IMR-90 (cell line): ENCODE measurements around the gene PGS1. TPM values are rescaled to one million over a fixed set of nuclear protein-coding genes. Genes with fewer than 3 reads are reported as not detected.

ENCODE experiments used
- ATAC-seq: fragments of 200-7000 bp; cut with Tn5 transposase; 2 replicates; pipeline ENCODE4 v1.9.1; 2020; ENCODE audit warnings: low read depth, mild to moderate bottlenecking, moderate library complexity
- BruUV-seq: library from RNA; stranded (reverse); fragments of 400-500 nt; replicated peaks from 2 replicates; lab custom pipeline; 2021; lab: Mats Ljungman, UMichigan
- CTCF ChIA-PET: fragments of 300-600 bp; formaldehyde crosslinking; extraction: SDS; loops from one replicate; lab custom pipeline; 2021; ENCODE audit warnings: antibody characterized with exemption; lab: Yijun Ruan, JAX
- POLR2A ChIA-PET: fragments of 300-600 bp; sonication (Branson Sonifier 250); formaldehyde crosslinking; loops from one replicate; lab custom pipeline; 2022; ENCODE audit warnings: antibody characterized with exemption; ENCODE audit not compliant: unreplicated experiment; lab: Charles Lee
- DNase-seq: peaks from one replicate; pipeline ENCODE4 v3.0.0; 2013
- H2AFZ ChIP-seq: replicated peaks from 2 replicates; pipeline ENCODE3; 2013; ENCODE audit warnings: low read length, mild to moderate bottlenecking; ENCODE audit not compliant: poor library complexity
- H2AK5ac ChIP-seq: 2 replicates; pipeline ENCODE4 v1.6.1; 2013; ENCODE audit warnings: low read depth, low read length, inconsistent platforms
- H2AK9ac ChIP-seq: replicated peaks from 2 replicates; pipeline ENCODE3; 2013; ENCODE audit warnings: mild to moderate bottlenecking, low read depth, low read length, moderate library complexity; ENCODE audit not compliant: poor library complexity
- H2BK120ac ChIP-seq: 2 replicates; pipeline ENCODE4 v1.6.1; 2013; ENCODE audit warnings: low read depth, low read length, inconsistent platforms
- H2BK15ac ChIP-seq: 3 replicates; pipeline ENCODE4 v1.6.1; 2013; ENCODE audit warnings: low read depth, low read length, inconsistent platforms
- H2BK20ac ChIP-seq: 2 replicates; pipeline ENCODE4 v1.6.1; 2013; ENCODE audit warnings: low read depth, mild to moderate bottlenecking, inconsistent platforms, low read length, moderate library complexity
- H2BK5ac ChIP-seq: 2 replicates; pipeline ENCODE4 v1.6.1; 2013; ENCODE audit warnings: mild to moderate bottlenecking, low read depth, low read length, inconsistent platforms; ENCODE audit not compliant: poor library complexity, severe bottlenecking
- H3K14ac ChIP-seq: replicated peaks from 2 replicates; pipeline ENCODE4 v1.6.1; 2013; ENCODE audit warnings: low read depth, low read length, inconsistent platforms
- H3K18ac ChIP-seq: 2 replicates; pipeline ENCODE4 v1.6.1; 2013; ENCODE audit warnings: low read depth, low read length, control low read depth
- H3K23ac ChIP-seq: 2 replicates; pipeline ENCODE4 v1.6.1; 2013; ENCODE audit warnings: low read depth, low read length, inconsistent platforms
- H3K27ac ChIP-seq: 2 replicates; pipeline ENCODE4 v1.5.1; 2013; ENCODE audit warnings: mild to moderate bottlenecking, control low read depth, low read length; ENCODE audit not compliant: insufficient read depth
- H3K27me3 ChIP-seq: 2 replicates; pipeline ENCODE4 v1.6.1; 2013; ENCODE audit warnings: low read length; ENCODE audit not compliant: control insufficient read depth, insufficient read depth
- H3K36me3 ChIP-seq: 2 replicates; pipeline ENCODE4 v1.6.1; 2013; ENCODE audit warnings: low read length, mixed read lengths; ENCODE audit not compliant: control insufficient read depth, insufficient read depth
- H3K4ac ChIP-seq: 2 replicates; pipeline ENCODE4 v1.6.1; 2013; ENCODE audit warnings: low read depth, low read length, inconsistent platforms
- H3K4me1 ChIP-seq: 2 replicates; pipeline ENCODE4 v1.6.1; 2013; ENCODE audit warnings: low read length, mixed read lengths; ENCODE audit not compliant: control insufficient read depth, insufficient read depth
- H3K4me2 ChIP-seq: 2 replicates; pipeline ENCODE4 v1.6.1; 2013; ENCODE audit warnings: low read depth, mild to moderate bottlenecking, control low read depth, low read length, moderate library complexity
- H3K4me3 ChIP-seq: 2 replicates; pipeline ENCODE4 v1.5.1; 2013; ENCODE audit warnings: low read depth, mild to moderate bottlenecking, control low read depth, low read length, moderate library complexity; ENCODE audit not compliant: insufficient read depth
- H3K56ac ChIP-seq: 2 replicates; pipeline ENCODE4 v1.6.1; 2013; ENCODE audit warnings: low read length, inconsistent platforms; ENCODE audit not compliant: insufficient read depth; ENCODE audit errors: extremely low read depth
- H3K79me1 ChIP-seq, 2 experiments: 2 replicates each; pipeline ENCODE4 v1.6.1; 2013; ENCODE audit warnings: low read length in 2 of 2, inconsistent platforms in 1 of 2, low read depth in 1 of 2
- H3K9ac ChIP-seq: 2 replicates; pipeline ENCODE4 v1.6.1; 2013; ENCODE audit warnings: low read depth, low read length, control low read depth
- H3K9me1 ChIP-seq: 2 replicates; pipeline ENCODE4 v1.6.1; 2013; ENCODE audit warnings: low read length, inconsistent platforms; ENCODE audit not compliant: insufficient read depth
- H3K9me3 ChIP-seq: 2 replicates; pipeline ENCODE4 v1.6.1; 2013; ENCODE audit warnings: low read length; ENCODE audit not compliant: control insufficient read depth, insufficient read depth
- H4K20me1 ChIP-seq: 2 replicates; pipeline ENCODE4 v1.6.1; 2013; ENCODE audit warnings: low read length, inconsistent platforms; ENCODE audit not compliant: insufficient read depth
- H4K5ac ChIP-seq: 2 replicates; pipeline ENCODE4 v1.6.1; 2013; ENCODE audit warnings: mild to moderate bottlenecking, low read depth, low read length, control low read depth
- H4K8ac ChIP-seq, 2 experiments: 2 replicates each; pipeline ENCODE4 v1.6.1; 2013; ENCODE audit warnings: low read depth in 2 of 2, low read length in 2 of 2, control low read depth in 1 of 2, inconsistent platforms in 1 of 2
- H4K91ac ChIP-seq: 2 replicates; pipeline ENCODE4 v1.6.1; 2013; ENCODE audit warnings: low read depth, low read length, inconsistent platforms; ENCODE audit not compliant: insufficient read depth
- BHLHE40 ChIP-seq: fragments of 150-350 bp; IDR thresholded peaks from 2 replicates; pipeline ENCODE4 v1.6.1; 2016; ENCODE audit warnings: mild to moderate bottlenecking, low read depth, low read length
- CHD1 ChIP-seq: IDR thresholded peaks from 2 replicates; pipeline ENCODE4 v1.6.1; 2012; ENCODE audit warnings: low read depth, low read length, improper control_type of control experiment
- NFE2L2 ChIP-seq: fragments of 150-350 bp; IDR thresholded peaks from 2 replicates; pipeline ENCODE4 v1.6.1; 2016; ENCODE audit warnings: low read depth, mild to moderate bottlenecking, low read length
- POLR2A ChIP-seq: IDR thresholded peaks from 2 replicates; pipeline ENCODE4 v1.6.1; 2012; ENCODE audit warnings: mild to moderate bottlenecking, low read depth, low read length
- RAD21 ChIP-seq: IDR thresholded peaks from 2 replicates; pipeline ENCODE4 v1.6.1; 2012; ENCODE audit warnings: low read length, improper control_type of control experiment
- RFX5 ChIP-seq: IDR thresholded peaks from 2 replicates; pipeline ENCODE4 v1.8.0; 2012; ENCODE audit warnings: low read depth, mild to moderate bottlenecking, low read length, moderate library complexity
- WGBS, 2 experiments: methylation state at CpG; one replicate each; pipeline versions ENCODE4 v1.1.5 to v1.1.7; 2013; ENCODE audit warnings: missing lambda C conversion rate in 2 of 2; ENCODE audit not compliant: insufficient read length in 1 of 2; ENCODE audit errors: extremely low coverage in 2 of 2; 5-methylcytosine and 5-hydroxymethylcytosine counted together
- dilution Hi-C: fragments of 300-500 bp; cut with HindIII; formaldehyde crosslinking; loops from one replicate; pipeline ENCODE4 v1.14.3; 2018; ENCODE audit warnings: low sequenced_read_pairs; ENCODE audit not compliant: unreplicated experiment
- in situ Hi-C: fragments of 300-500 bp; cut with MboI; formaldehyde crosslinking; loops from 3 replicates; pipeline ENCODE4 v1.14.3; 2019; ENCODE audit warnings: low sequenced_read_pairs, inconsistent platforms, mixed read lengths
- intact Hi-C: fragments of 100-400 bp; cut with micrococcal nuclease; formaldehyde crosslinking; loops from 2 replicates; pipeline ENCODE4 v1.10.0; 2022
- polyA plus RNA-seq, 3 experiments: library from polyadenylated mRNA; depleted of rRNA; stranded (reverse); fragments of >200 nt; gene quantifications; 2 replicates each; pipeline ENCODE4 v1.2.3, GENCODE V29; 2012; ENCODE audit warnings: low replicate concordance in 1 of 3
- total RNA-seq: library from RNA; depleted of rRNA; stranded (reverse); fragments of >200 nt; gene quantifications from 2 replicates; pipeline ENCODE4 v1.2.3, GENCODE V29; 2012
- TF ChIP-seq, protein P1 (sequence below): fragments of 150-350 bp; IDR thresholded peaks from 2 replicates; pipeline ENCODE4 v1.6.1; 2017; ENCODE audit warnings: mild to moderate bottlenecking, antibody characterized with exemption, low read length, low read depth

PGS1 gene
- total and polyA plus RNA-seq, 2 of the 4 experiments (the other 2 are of a cell fraction): 18.5 to 43.2 TPM

DNA sequence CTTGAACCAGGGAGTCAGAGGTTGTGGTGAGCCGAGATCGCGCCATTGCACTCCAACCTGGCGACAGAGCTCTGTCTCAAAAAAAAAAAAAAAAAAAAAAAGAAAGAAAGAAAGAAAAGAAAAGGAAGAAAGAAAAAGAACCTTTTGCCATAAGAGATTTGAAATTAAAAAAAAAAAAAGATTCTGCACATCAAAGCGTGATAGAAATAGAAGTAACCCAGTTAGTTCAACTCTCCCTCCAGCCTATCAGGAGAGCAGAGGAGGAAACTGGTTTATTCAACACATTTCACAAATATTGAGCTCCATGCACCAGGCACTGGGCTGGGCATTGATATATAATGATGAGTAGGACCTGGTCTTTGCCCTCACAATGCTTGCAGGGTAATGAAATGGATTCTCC, 16.2 kb upstream of the PGS1 start:
- dilution Hi-C loops (no loop called here), in situ Hi-C loops (loop anchor here (5.0 kb wide), 1 partner anchor 55 kb away; no protein-coding TSS in a partner anchor), intact Hi-C loops (no loop called here)
- H3K23ac ChIP-seq: no peak overlapping the region
- ChIA-PET POLR2A (interaction anchor here (0.8 kb wide), 1 partner anchor 23 kb away, joined by 28 read pairs; no protein-coding TSS in a partner anchor), CTCF (interaction anchor here (0.5 to 1.3 kb wide), 2 partner anchors 17 to 60 kb away, joined by 3 to 5 read pairs; no protein-coding TSS in a partner anchor)
- H2BK20ac ChIP-seq: no peak overlapping the region
- no peak overlapping the region for H3K14ac ChIP-seq
- no peak overlapping the region for H4K91ac ChIP-seq
- no peak overlapping the region for H3K18ac ChIP-seq
- no peaks in the 10 kb centered on the region for H3K9me3 ChIP-seq
- H3K4ac ChIP-seq: no peak overlapping the region
- H3K79me1 ChIP-seq: peaks cover 0 to 7% of the 10 kb centered on the region in 2 experiments; a peak in 2 of 4 replicates
- H3K36me3 ChIP-seq: peaks cover 17% of the 10 kb centered on the region
- no peaks in the 10 kb centered on the region for H3K9me1 ChIP-seq
- no peak overlapping the region for H3K9ac ChIP-seq
- no peak overlapping the region for H2AK5ac ChIP-seq
- H2BK120ac ChIP-seq: no peak overlapping the region
- H2BK15ac ChIP-seq: no peak overlapping the region
- BruUV-seq: no TSS peak
- peaks cover 13% of the 10 kb centered on the region for H3K4me1 ChIP-seq
- no peak overlapping the region for H3K27ac ChIP-seq
- TF ChIP-seq RAD21 (no peak), NFE2L2 (no peak), RFX5 (no peak), CHD1 (no peak), POLR2A (no peak), BHLHE40 (no peak)
- TF ChIP-seq, protein P1, sequence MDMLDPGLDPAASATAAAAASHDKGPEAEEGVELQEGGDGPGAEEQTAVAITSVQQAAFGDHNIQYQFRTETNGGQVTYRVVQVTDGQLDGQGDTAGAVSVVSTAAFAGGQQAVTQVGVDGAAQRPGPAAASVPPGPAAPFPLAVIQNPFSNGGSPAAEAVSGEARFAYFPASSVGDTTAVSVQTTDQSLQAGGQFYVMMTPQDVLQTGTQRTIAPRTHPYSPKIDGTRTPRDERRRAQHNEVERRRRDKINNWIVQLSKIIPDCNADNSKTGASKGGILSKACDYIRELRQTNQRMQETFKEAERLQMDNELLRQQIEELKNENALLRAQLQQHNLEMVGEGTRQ: no peak
- ATAC-seq (no peak), DNase-seq (no peak)
- peaks cover 25% of the 10 kb centered on the region for H4K20me1 ChIP-seq
- no peak overlapping the region for H3K4me2 ChIP-seq
- H3K56ac ChIP-seq: no peak overlapping the region
- no CpG with 5 or more reads among the region's 5 CpGs for WGBS, 2 experiments
- no peak overlapping the region for H2AK9ac ChIP-seq
- H4K5ac ChIP-seq: no peak overlapping the region
- H3K4me3 ChIP-seq: no peak overlapping the region
- no peak overlapping the region for H4K8ac ChIP-seq
- H2AFZ ChIP-seq: no peak overlapping the region
- H2BK5ac ChIP-seq: no peak overlapping the region
- no peaks in the 10 kb centered on the region for H3K27me3 ChIP-seq
